Smooth muscle cell (in vitro differentiated cells): ENCODE measurements around the gene NEGR1. TPM values are rescaled to one million over a fixed set of nuclear protein-coding genes. Genes with fewer than 3 reads are reported as not detected.

Experiments
- DNase-seq: peaks from one replicate; lab custom pipeline; 2025; ENCODE audit not compliant: unreplicated experiment; lab: John Stamatoyannopoulos, UW
- H2AFZ ChIP-seq: fragments of 200-600 bp; sonication (generic); 2 replicates; pipeline ENCODE4 v1.6.0; 2016; ENCODE audit warnings: antibody characterized with exemption, low read depth, mild to moderate bottlenecking
- H3F3A ChIP-seq: fragments of 200-600 bp; sonication (generic); 2 replicates; pipeline ENCODE4 v1.6.0; 2017; ENCODE audit warnings: antibody characterized with exemption, low read depth
- H3K27ac ChIP-seq: fragments of 200-600 bp; sonication (generic); 2 replicates; pipeline ENCODE4 v1.5.1; 2016; ENCODE audit warnings: low read depth, mild to moderate bottlenecking
- H3K27me3 ChIP-seq: fragments of 200-600 bp; sonication (generic); 2 replicates; pipeline ENCODE4 v1.6.1; 2016; ENCODE audit warnings: low read depth, mild to moderate bottlenecking
- H3K36me3 ChIP-seq: fragments of 200-600 bp; sonication (generic); 2 replicates; pipeline ENCODE4 v1.5.1; 2016; ENCODE audit warnings: low read depth
- H3K4me1 ChIP-seq: fragments of 200-600 bp; sonication (generic); 2 replicates; pipeline ENCODE4 v1.5.1; 2016; ENCODE audit warnings: low read depth
- H3K4me2 ChIP-seq: fragments of 200-600 bp; sonication (generic); 2 replicates; pipeline ENCODE4 v1.6.0; 2016; ENCODE audit warnings: mild to moderate bottlenecking
- H3K4me3 ChIP-seq: fragments of 200-600 bp; sonication (generic); 2 replicates; pipeline ENCODE4 v1.5.1; 2016; ENCODE audit warnings: mild to moderate bottlenecking
- H3K79me2 ChIP-seq: fragments of 200-600 bp; sonication (generic); 2 replicates; pipeline ENCODE4 v1.6.0; 2016; ENCODE audit warnings: low read depth, mild to moderate bottlenecking
- H3K9ac ChIP-seq: fragments of 200-600 bp; sonication (generic); 2 replicates; pipeline ENCODE4 v1.6.0; 2016; ENCODE audit warnings: low read depth
- H3K9me3 ChIP-seq: fragments of 200-600 bp; sonication (generic); replicated peaks from 2 replicates; pipeline ENCODE4 v1.5.1; 2016; ENCODE audit warnings: low read depth
- H4K20me1 ChIP-seq: fragments of 200-600 bp; sonication (generic); 2 replicates; pipeline ENCODE4 v1.6.0; 2016; ENCODE audit warnings: low read depth
- WGBS: methylation state at CpG from one replicate; pipeline ENCODE4 v1.1.7; 2016; ENCODE audit warnings: low lambda C conversion rate; 5-methylcytosine and 5-hydroxymethylcytosine counted together
- polyA plus RNA-seq: library from polyadenylated mRNA; unstranded; fragments of >200 nt; fragmentation: Nextera tagmentation; extraction: Ambion mirVana; gene quantifications from 2 replicates; pipeline ENCODE4 v1.2.1, GENCODE V29; 2016
- total RNA-seq: library from RNA; depleted of rRNA; stranded (reverse); fragments of >200 nt; gene quantifications from 2 replicates; pipeline ENCODE4 v1.2.3, GENCODE V29; 2014
- TF ChIP-seq, protein P1 (sequence below): fragments of 200-600 bp; sonication (generic); IDR thresholded peaks from 2 replicates; pipeline ENCODE4 v1.5.1; 2017; ENCODE audit warnings: borderline replicate concordance, mild to moderate bottlenecking, antibody characterized with exemption; ENCODE audit not compliant: insufficient read depth, poor library complexity, severe bottlenecking

The NEGR1 gene
- total and polyA plus RNA-seq, 2 experiments from 2014 or later: 0.02 to 0.09 TPM

DNA sequence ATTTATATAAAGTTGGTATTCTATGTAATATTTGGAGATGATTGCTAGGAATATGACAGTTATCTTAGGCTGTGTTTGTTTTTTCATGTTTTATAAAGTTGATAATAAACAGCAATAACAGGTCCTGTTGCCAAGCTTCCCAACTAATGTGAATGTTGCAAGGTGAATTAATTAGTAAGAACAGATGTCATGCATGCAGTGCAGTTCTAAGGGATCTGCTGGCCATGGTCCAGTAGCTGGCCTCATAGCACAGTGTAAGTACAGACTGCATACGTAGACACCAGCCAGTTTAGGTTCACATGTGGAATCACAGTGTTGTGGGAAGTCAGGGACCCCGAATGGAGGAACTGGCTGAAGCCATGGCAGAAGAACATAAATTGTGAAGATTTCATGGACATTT lies 478.2 kb downstream of the NEGR1 start:
- no peak overlapping the region for H3K9ac ChIP-seq
- DNase-seq: no peak
- TF ChIP-seq, protein P1, sequence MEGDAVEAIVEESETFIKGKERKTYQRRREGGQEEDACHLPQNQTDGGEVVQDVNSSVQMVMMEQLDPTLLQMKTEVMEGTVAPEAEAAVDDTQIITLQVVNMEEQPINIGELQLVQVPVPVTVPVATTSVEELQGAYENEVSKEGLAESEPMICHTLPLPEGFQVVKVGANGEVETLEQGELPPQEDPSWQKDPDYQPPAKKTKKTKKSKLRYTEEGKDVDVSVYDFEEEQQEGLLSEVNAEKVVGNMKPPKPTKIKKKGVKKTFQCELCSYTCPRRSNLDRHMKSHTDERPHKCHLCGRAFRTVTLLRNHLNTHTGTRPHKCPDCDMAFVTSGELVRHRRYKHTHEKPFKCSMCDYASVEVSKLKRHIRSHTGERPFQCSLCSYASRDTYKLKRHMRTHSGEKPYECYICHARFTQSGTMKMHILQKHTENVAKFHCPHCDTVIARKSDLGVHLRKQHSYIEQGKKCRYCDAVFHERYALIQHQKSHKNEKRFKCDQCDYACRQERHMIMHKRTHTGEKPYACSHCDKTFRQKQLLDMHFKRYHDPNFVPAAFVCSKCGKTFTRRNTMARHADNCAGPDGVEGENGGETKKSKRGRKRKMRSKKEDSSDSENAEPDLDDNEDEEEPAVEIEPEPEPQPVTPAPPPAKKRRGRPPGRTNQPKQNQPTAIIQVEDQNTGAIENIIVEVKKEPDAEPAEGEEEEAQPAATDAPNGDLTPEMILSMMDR: no peak
- no peaks in the 10 kb centered on the region for H4K20me1 ChIP-seq
- no peak overlapping the region for H3K27ac ChIP-seq
- no peaks in the 10 kb centered on the region for H3K27me3 ChIP-seq
- no peak overlapping the region for H3K4me2 ChIP-seq
- H2AFZ ChIP-seq: no peak overlapping the region
- 91% methylated on average over 2 of the region's 2 CpGs for WGBS
- no peaks in the 10 kb centered on the region for H3F3A ChIP-seq
- H3K4me1 ChIP-seq: no peaks in the 10 kb centered on the region
- H3K36me3 ChIP-seq: no peaks in the 10 kb centered on the region
- H3K4me3 ChIP-seq: no peak overlapping the region
- H3K9me3 ChIP-seq: no peaks in the 10 kb centered on the region
- H3K79me2 ChIP-seq: no peaks in the 10 kb centered on the region

DNA sequence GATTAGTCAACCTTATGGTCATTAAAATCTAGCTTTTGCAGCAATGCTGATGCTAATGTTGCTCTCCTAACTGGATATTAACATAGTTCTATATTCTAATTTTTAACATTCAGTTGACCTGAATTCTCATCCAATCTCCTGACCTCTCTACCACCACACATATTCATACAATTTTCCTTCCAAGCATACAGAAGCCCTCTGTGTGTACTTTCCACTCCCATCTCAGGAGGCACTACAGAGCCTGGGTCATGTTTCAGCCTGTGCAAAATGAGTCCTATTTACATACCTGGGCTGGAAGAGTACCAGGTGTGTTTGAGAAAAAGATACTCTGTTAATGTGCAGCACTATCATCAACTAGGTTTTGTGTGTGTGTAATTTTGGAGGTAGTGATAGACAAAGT lies 486.3 kb downstream of the NEGR1 start:
- no peak for DNase-seq
- TF ChIP-seq, protein P1: no peak

DNA sequence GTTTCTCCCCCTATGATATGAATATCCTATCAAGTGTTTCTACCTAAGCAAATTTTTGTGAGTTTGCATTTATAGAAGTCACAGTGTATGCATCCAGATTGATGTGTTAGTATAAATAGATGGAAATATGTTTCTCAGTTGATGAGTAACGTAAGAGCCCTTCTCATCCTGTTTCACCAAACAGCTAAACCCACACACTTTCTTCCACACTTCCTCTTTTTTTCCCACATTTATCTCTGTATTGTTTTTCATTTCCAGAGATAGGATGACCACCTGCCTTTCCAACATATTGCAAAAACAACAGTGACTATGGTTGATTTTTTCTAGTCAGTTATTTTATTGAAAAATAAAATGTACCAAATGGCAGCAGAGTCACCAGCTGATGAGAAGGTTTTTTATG lies 490.1 kb downstream of the NEGR1 start:
- no peak overlapping the region for H3K4me2 ChIP-seq
- H3F3A ChIP-seq: no peaks in the 10 kb centered on the region
- H3K36me3 ChIP-seq: no peaks in the 10 kb centered on the region
- TF ChIP-seq, protein P1: no peak
- H2AFZ ChIP-seq: no peak overlapping the region
- H4K20me1 ChIP-seq: no peaks in the 10 kb centered on the region
- no peak overlapping the region for H3K4me3 ChIP-seq
- no peak overlapping the region for H3K27ac ChIP-seq
- H3K4me1 ChIP-seq: no peaks in the 10 kb centered on the region
- H3K27me3 ChIP-seq: no peaks in the 10 kb centered on the region
- H3K9ac ChIP-seq: no peak overlapping the region
- no peaks in the 10 kb centered on the region for H3K79me2 ChIP-seq
- DNase-seq: no peak
- H3K9me3 ChIP-seq: no peaks in the 10 kb centered on the region
- WGBS: 85% methylated on average over 1 of the region's 1 CpG

More for the DNA sequence above, 486.3 kb downstream of the NEGR1 start:
- no peaks in the 10 kb centered on the region for H3K9me3 ChIP-seq
- H3K36me3 ChIP-seq: no peaks in the 10 kb centered on the region
- no peak overlapping the region for H3K9ac ChIP-seq
- H4K20me1 ChIP-seq: no peaks in the 10 kb centered on the region
- no peaks in the 10 kb centered on the region for H3K27me3 ChIP-seq
- no peak overlapping the region for H3K4me3 ChIP-seq
- H3K4me1 ChIP-seq: no peaks in the 10 kb centered on the region
- no peak overlapping the region for H3K4me2 ChIP-seq
- no peak overlapping the region for H2AFZ ChIP-seq
- H3K79me2 ChIP-seq: no peaks in the 10 kb centered on the region
- H3F3A ChIP-seq: no peaks in the 10 kb centered on the region
- no peak overlapping the region for H3K27ac ChIP-seq

DNA sequence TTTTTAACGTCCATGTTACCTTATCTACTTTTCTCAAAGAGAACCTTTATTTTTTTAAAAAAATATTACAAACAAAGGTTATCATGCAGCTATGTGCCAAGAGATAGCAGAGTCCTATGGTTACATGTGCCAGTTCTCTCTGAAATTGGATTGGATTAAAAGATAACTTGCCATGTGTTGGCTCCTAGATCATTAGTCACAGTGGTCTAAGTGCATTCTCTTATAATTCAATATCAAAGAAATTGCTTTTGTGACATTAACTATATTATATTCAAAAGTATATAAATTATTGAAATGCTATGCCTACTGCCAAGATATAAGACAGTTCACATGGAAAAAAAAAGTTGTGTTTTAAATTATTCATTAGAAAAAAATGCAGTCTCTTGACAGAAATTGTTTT lies 494.2 kb downstream of the NEGR1 start:
- Histone ChIP-seq H3K4me2 (no peak overlapping the region), H3K27ac (no peak overlapping the region), H3K4me3 (no peak overlapping the region), H3K9ac (no peak overlapping the region), H3K4me1 (no peaks in the 10 kb centered on the region), H3K27me3 (no peaks in the 10 kb centered on the region), H4K20me1 (no peaks in the 10 kb centered on the region), H3K36me3 (no peaks in the 10 kb centered on the region), H3K9me3 (no peaks in the 10 kb centered on the region), H3F3A (no peaks in the 10 kb centered on the region), H3K79me2 (no peaks in the 10 kb centered on the region), H2AFZ (no peak overlapping the region)
- TF ChIP-seq, protein P1: no peak
- DNase-seq: no peak
- WGBS: 88% methylated on average over 1 of the region's 1 CpG
